ENCODE measurements around the gene PCK2.

GRCh38 chr14:24108336-24108874 is 14.3 kb downstream of the PCK2 start:
- TF ChIP-seq POLR2AphosphoS5 (IDR thresholded peaks at IDR 0.05; ENCODE audit: low read depth) (no peak), CTCF (IDR thresholded peaks at IDR 0.05; ENCODE audit: insufficient read depth, low read length) (no peak)
